BE2C (cell line): ENCODE results near the gene L3HYPDH.
"Not testable (repeated sequence)": the region's sequence is repeated elsewhere in the genome, so short reads cannot be mapped to it uniquely, and the experiment has no call there.

ENCODE experiments used
- DNase-seq: peaks from one replicate; pipeline ENCODE4 v3.0.0-alpha.2; 2020
- H3K27me3 ChIP-seq: fragments of 250-450 bp; sonication (Bioruptor Pico); 2 replicates; pipeline ENCODE4 v1.5.1; 2020; ENCODE audit warnings: mild to moderate bottlenecking
- H3K36me3 ChIP-seq: fragments of 250-450 bp; sonication (Bioruptor Pico); 2 replicates; pipeline ENCODE4 v1.5.1; 2020; ENCODE audit warnings: mild to moderate bottlenecking
- H3K4me1 ChIP-seq: fragments of 250-450 bp; sonication (Bioruptor Pico); 2 replicates; pipeline ENCODE4 v1.5.1; 2020
- H3K4me3 ChIP-seq: 2 replicates; pipeline ENCODE4 v1.5.1; 2011; ENCODE audit warnings: low read depth, low read length
- H3K9me3 ChIP-seq: fragments of 250-450 bp; sonication (Bioruptor Pico); 2 replicates; pipeline ENCODE4 v1.5.1; 2020
- CTCF ChIP-seq: IDR thresholded peaks from 2 replicates; pipeline ENCODE4 v1.5.1; 2012; ENCODE audit warnings: mild to moderate bottlenecking, low read depth, low read length

The L3HYPDH gene

GRCh38 chr14:59450716-59451115 is 33.5 kb downstream of the L3HYPDH start:
- no peaks in the 10 kb centered on the region for H3K4me1 ChIP-seq
- TF ChIP-seq CTCF, result no peak
- H3K9me3 ChIP-seq, result no peaks in the 10 kb centered on the region
- H3K36me3 ChIP-seq, result no peaks in the 10 kb centered on the region
- DNase-seq, result no peak
- H3K4me3 ChIP-seq, result no peak overlapping the region
- no peaks in the 10 kb centered on the region for H3K27me3 ChIP-seq

- not testable (repeated sequence) for H3K36me3 ChIP-seq, H3K4me3 ChIP-seq, DNase-seq, H3K9me3 ChIP-seq, H3K27me3 ChIP-seq, H3K4me1 ChIP-seq
Measured at GRCh38 chr14:59448673-59449072, 35.5 kb downstream of the L3HYPDH start.

DNA sequence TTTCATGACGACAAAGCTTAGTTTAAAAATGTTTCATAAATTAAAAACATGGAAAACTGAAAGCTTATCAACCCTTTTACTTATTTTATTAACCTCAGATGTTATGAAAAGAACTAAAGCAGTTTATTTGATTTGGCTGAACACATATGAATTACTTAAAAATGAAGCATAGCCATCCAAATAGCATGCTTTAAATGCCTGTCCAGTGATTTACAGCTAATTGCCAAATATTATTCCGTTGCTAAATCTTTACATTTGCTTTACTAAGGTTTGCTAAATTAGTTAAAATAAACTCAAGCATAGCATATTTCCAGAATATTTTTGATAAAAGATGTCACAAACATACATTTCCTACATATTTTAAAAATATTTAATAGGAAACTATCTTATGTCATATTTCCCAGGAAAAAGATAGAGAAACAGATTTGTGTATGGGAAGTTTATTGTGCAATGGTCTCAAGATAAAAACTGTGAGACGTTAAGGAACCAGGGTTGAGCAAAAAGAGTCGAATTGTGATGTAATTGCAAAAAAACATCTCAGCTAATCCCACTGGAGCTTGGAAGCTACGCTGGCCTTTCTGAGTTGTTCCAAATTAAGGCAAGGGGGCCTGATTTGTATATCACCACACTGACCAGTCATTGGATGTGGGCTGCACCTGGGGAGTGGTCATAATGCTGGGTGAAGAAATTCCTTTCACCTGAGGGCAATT is 44.8 kb downstream of the L3HYPDH start:
- Histone ChIP-seq H3K27me3 (no peaks in the 10 kb centered on the region), H3K36me3 (no peaks in the 10 kb centered on the region), H3K4me1 (no peaks in the 10 kb centered on the region), H3K9me3 (no peaks in the 10 kb centered on the region), H3K4me3 (no peak overlapping the region)
- no peak for TF ChIP-seq CTCF
- DNase-seq, result no peak

DNA sequence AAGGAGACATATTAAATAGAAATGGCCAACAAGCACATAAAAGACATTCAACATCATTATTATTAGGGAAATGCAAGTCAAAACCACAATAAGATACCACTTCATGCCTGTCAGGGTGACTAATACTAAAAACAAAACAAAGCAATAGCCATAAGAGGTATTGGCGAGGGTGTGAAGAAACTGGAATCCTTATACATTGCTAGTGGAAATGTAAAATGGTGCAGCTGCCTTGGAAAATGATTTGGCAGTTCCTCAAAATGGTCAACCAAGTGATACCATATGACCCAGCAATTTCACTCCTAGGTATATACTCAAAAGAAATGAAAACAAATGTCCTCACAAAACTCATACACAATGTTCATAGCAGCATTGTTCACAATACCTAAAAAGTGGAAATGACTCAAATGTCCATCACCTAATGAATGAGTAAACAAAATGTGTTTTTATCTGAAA is 46.0 kb downstream of the L3HYPDH start:
- H3K27me3 ChIP-seq, result no peaks in the 10 kb centered on the region
- no peaks in the 10 kb centered on the region for H3K9me3 ChIP-seq
- DNase-seq, result no peak
- TF ChIP-seq CTCF, result no peak
- no peak overlapping the region for H3K4me3 ChIP-seq
- H3K36me3 ChIP-seq, result no peaks in the 10 kb centered on the region
- H3K4me1 ChIP-seq, result no peaks in the 10 kb centered on the region

GRCh38 chr14:59435987-59436386 is 48.2 kb downstream of the L3HYPDH start:
- H3K27me3 ChIP-seq, result no peaks in the 10 kb centered on the region
- H3K4me1 ChIP-seq, result no peaks in the 10 kb centered on the region
- H3K4me3 ChIP-seq, result no peak overlapping the region
- TF ChIP-seq CTCF, result no peak
- H3K9me3 ChIP-seq, result no peaks in the 10 kb centered on the region
- no peak for DNase-seq
- no peaks in the 10 kb centered on the region for H3K36me3 ChIP-seq

DNA sequence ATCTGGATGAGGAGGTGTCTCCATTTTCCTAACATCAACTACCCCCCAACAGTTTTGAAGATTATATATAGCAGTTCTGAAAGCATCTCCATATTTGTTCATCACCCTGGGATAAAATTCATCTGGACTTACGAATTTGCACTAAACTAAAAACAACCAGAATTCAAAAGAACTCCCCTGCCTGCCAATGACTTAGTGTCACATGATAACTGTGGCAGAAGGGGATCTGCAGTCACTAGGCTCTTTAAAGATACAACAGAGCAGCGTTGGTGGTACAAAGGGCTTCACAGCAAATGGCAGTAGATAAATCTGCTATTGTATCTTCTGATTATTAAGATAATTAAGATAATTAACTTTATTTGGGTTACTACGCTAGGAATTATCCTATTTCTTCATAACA is 49.1 kb downstream of the L3HYPDH start:
- H3K4me3 ChIP-seq, result no peak overlapping the region
- no peaks in the 10 kb centered on the region for H3K4me1 ChIP-seq
- no peak for TF ChIP-seq CTCF
- H3K27me3 ChIP-seq, result no peaks in the 10 kb centered on the region
- no peaks in the 10 kb centered on the region for H3K9me3 ChIP-seq
- no peaks in the 10 kb centered on the region for H3K36me3 ChIP-seq
- DNase-seq, result no peak
